ENCODE measurements around the gene REM1.
"Not testable (repeated sequence)": the region's sequence is repeated elsewhere in the genome, so short reads cannot be mapped to it uniquely, and the experiment has no call there.

The REM1 gene

GRCh38 chr20:31449511-31450414 lies 25.3 kb upstream of the REM1 start:
- DNase-seq (ENCODE audit: low read depth): no peak
- no peak overlapping the region for H3K4me3 ChIP-seq (ENCODE audit: low read depth, low read length)
- no peak for TF ChIP-seq CTCF (IDR thresholded peaks at IDR 0.05; ENCODE audit: low read depth, low read length, missing control alignments)

GRCh38 chr20:31452575-31452974 lies 22.5 kb upstream of the REM1 start:
- no peak for TF ChIP-seq CTCF (IDR thresholded peaks at IDR 0.05; ENCODE audit: low read depth, low read length, missing control alignments)
- no peak overlapping the region for H3K4me3 ChIP-seq (ENCODE audit: low read depth, low read length)
- no peak for DNase-seq (ENCODE audit: low read depth)

GRCh38 chr20:31454361-31454760 lies 20.7 kb upstream of the REM1 start:
- no peak overlapping the region for H3K4me3 ChIP-seq (ENCODE audit: low read depth, low read length)
- no peak for DNase-seq (ENCODE audit: low read depth)
- no peak for TF ChIP-seq CTCF (IDR thresholded peaks at IDR 0.05; ENCODE audit: low read depth, low read length, missing control alignments)

GRCh38 chr20:31470946-31471345 lies 4.1 kb upstream of the REM1 start:
- DNase-seq (ENCODE audit: low read depth); H3K4me3 ChIP-seq (ENCODE audit: low read depth, low read length): not testable (repeated sequence)

DNA sequence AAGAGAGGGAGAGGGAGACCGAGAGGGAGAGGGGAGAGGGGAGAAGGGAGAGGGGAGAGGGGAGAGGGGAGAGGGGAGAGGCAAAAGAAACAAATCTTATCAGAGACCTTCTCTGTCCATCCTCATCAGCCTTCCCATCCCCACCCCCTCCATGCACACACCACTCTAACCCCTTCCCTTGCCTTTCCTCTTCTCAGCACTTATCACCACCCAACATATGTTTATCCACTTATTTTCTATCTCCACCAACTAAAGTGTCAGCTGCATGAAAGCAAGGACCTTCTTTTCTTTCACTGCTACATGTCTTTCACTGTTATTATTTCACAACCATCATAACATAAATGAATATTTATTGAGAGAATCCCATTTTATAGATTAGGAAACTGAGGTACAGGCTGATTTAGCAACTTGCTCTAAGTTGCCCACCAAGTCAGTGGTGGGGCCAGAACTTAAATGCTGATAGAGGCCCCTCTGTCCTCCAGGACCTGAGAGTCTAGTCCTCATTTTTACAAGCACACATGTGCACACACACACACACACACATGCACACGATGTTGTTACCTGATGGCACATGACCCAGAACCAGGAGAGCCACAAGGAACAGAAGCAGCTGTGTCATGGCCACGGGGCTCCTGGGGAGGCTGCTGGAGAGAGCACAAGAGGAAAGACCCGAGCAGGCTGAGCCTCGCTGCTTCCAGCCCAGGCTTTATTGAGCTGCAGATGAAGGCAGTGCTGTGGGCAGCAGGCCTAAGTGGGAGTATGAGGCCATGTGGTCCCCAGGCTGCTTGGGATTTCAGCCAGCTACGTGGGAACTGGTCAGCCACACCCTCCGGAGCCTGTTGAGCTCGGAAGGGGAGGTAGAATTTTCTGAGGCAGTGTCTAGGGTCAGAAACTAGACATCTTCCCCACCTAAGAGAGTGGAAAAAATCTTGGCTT lies 2.4 kb upstream of the REM1 start:
- DNase-seq (ENCODE audit: low read depth): no peak
- TF ChIP-seq CTCF (IDR thresholded peaks at IDR 0.05; ENCODE audit: low read depth, low read length, missing control alignments): no peak
- no peak overlapping the region for H3K4me3 ChIP-seq (ENCODE audit: low read depth, low read length)

DNA sequence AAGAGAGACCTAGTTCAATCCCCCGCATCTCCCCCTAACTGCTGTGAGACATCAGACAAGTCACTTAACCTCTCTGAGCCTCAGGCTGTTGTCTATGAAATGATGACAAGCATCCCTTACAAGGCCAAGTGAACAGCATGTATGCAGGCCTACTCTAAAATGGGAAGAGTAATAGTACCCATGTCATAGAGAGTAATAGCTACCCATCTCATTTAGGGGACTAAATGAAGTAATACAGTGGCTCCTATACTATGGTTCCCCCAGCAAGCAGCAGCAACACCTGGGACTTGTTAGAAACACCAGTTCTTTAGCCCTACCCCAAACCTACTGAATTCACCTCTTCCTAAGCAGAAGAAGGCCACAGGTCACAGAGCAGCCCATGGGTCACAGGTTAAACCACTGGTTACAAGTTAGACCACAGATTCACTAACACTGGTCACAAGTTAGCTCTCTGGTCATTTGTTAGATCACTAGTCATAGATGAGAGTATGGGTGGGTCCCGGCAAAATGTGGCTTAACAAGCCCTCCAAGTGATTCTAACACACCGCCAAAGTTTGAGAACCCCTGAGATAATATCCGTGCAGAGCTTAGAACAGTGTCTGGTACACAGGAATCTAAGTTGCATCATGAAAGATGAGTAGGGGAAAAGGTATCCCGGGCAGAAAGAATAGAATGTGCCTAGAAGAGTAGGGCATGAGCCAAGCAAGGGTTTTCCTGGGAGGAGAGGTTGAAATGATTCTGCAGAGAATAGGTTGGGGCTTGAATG lies 1.6 kb upstream of the REM1 start:
- TF ChIP-seq CTCF (IDR thresholded peaks at IDR 0.05; ENCODE audit: low read depth, low read length, missing control alignments): no peak
- H3K4me3 ChIP-seq (ENCODE audit: low read depth, low read length): no peak overlapping the region
- DNase-seq (ENCODE audit: low read depth): no peak

DNA sequence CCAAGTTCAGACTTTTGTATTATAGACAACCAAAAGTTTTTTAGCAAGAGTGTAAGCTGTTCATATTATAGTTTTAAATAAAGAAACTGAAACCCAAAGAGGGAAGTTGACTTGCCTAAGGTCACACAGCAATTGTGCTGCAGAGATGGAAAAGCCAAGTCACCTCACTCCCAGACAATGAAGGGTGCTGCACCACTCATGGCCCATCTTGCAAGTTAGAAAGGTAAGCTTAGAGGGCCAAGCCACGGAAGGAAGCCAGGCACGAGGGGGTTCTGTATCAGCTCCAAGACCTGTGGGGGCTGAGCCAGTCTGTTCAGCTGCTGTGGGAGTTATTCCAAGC lies 1.0 kb upstream of the REM1 start:
- no peak overlapping the region for H3K4me3 ChIP-seq (ENCODE audit: low read depth, low read length)
- no peak for TF ChIP-seq CTCF (IDR thresholded peaks at IDR 0.05; ENCODE audit: low read depth, low read length, missing control alignments)
- peak; percentile 13 for DNase-seq (ENCODE audit: low read depth)
